Lower leg skin (tissue), 3 donors: ENCODE data around the gene MTA2.

Experiments
- CTCF ChIP-seq, 3 donors: fragments of 450-650 bp; IDR thresholded peaks; one replicate each; pipeline ENCODE4 v1.5.1; 2016; ENCODE audit warnings: antibody characterized with exemption in 3 of 3, mild to moderate bottlenecking in 3 of 3, moderate library complexity in 2 of 3
- POLR2A ChIP-seq, 2 donors: fragments of 450-650 bp; IDR thresholded peaks; one replicate each; pipeline ENCODE4 v1.6.1; 2016 to 2017; ENCODE audit warnings: antibody characterized with exemption in 2 of 2, mild to moderate bottlenecking in 1 of 2, moderate library complexity in 1 of 2

GRCh38 chr11:62559204-62559603 lies 42.5 kb downstream of the MTA2 start:
- no peak for TF ChIP-seq CTCF (IDR thresholded peaks at IDR 0.05)
- no peak for TF ChIP-seq POLR2A (IDR thresholded peaks at IDR 0.05)
